OCI-LY1 (cell line): ENCODE results near the gene ZNF692.

Source experiments
- H2AFZ ChIP-seq: fragments of 200-600 bp; sonication (generic), shearing (Covaris generic); 2 replicates; pipeline ENCODE4 v1.6.0; 2014; ENCODE audit warnings: antibody characterized with exemption, mild to moderate bottlenecking, low read length
- H3F3A ChIP-seq: fragments of 200-600 bp; sonication (generic), shearing (Covaris generic); 2 replicates; pipeline ENCODE4 v1.6.0; 2014; ENCODE audit warnings: mild to moderate bottlenecking, antibody characterized with exemption, low read length, moderate library complexity; ENCODE audit not compliant: insufficient read depth
- H3K27ac ChIP-seq: fragments of 200-600 bp; sonication (generic); 2 replicates; pipeline ENCODE4 v1.5.1; 2014; ENCODE audit warnings: low read length, mixed run types, mild to moderate bottlenecking, low read depth; ENCODE audit not compliant: poor library complexity, severe bottlenecking
- H3K27me3 ChIP-seq: fragments of 200-600 bp; sonication (generic); 2 replicates; pipeline ENCODE4 v1.6.0; 2014; ENCODE audit warnings: antibody characterized with exemption, mild to moderate bottlenecking, low read length, moderate library complexity; ENCODE audit not compliant: insufficient read depth
- H3K36me3 ChIP-seq: fragments of 200-600 bp; sonication (generic); 2 replicates; pipeline ENCODE4 v1.6.1; 2014; ENCODE audit warnings: mild to moderate bottlenecking, antibody characterized with exemption, low read length, moderate library complexity, mixed read lengths; ENCODE audit not compliant: insufficient read depth
- H3K4me1 ChIP-seq: fragments of 200-600 bp; sonication (generic); 2 replicates; pipeline ENCODE4 v1.5.1; 2014; ENCODE audit warnings: mild to moderate bottlenecking, low read length, moderate library complexity; ENCODE audit not compliant: insufficient read depth, severe bottlenecking
- H3K4me2 ChIP-seq: fragments of 200-600 bp; sonication (generic), shearing (Covaris generic); 2 replicates; pipeline ENCODE4 v1.6.1; 2014; ENCODE audit warnings: low read length
- H3K4me3 ChIP-seq: fragments of 200-600 bp; sonication (generic); 2 replicates; pipeline ENCODE4 v1.5.1; 2014; ENCODE audit warnings: low read length, low read depth, mild to moderate bottlenecking, mixed read lengths; ENCODE audit not compliant: poor library complexity, severe bottlenecking
- H3K79me2 ChIP-seq: fragments of 200-600 bp; shearing (Covaris generic); 2 replicates; pipeline ENCODE4 v1.6.1; 2016; ENCODE audit warnings: mixed run types, low read length, mixed read lengths; ENCODE audit not compliant: insufficient read depth
- H3K9ac ChIP-seq: fragments of 200-600 bp; sonication (generic), shearing (Covaris generic); 2 replicates; pipeline ENCODE4 v1.6.1; 2014; ENCODE audit warnings: mild to moderate bottlenecking, low read length, mixed read lengths
- H3K9me2 ChIP-seq: fragments of 200-600 bp; sonication (generic), shearing (Covaris generic); 2 replicates; pipeline ENCODE4 v1.6.1; 2014; ENCODE audit warnings: low read depth, mild to moderate bottlenecking, low read length, mixed read lengths
- H3K9me3 ChIP-seq: fragments of 200-600 bp; shearing (Covaris generic); 2 replicates; pipeline ENCODE4 v1.6.1; 2014; ENCODE audit warnings: low read length, mixed read lengths
- H4K20me1 ChIP-seq: fragments of 200-600 bp; sonication (generic), shearing (Covaris generic); 2 replicates; pipeline ENCODE4 v1.6.0; 2016; ENCODE audit warnings: mild to moderate bottlenecking, low read length; ENCODE audit not compliant: insufficient read depth
- CTCF ChIP-seq: fragments of 200-600 bp; sonication (generic), shearing (Covaris generic); IDR thresholded peaks from 2 replicates; pipeline ENCODE4 v1.5.1; 2017; ENCODE audit warnings: mild to moderate bottlenecking, antibody characterized with exemption, low read length, moderate library complexity, mixed read lengths
- EZH2 ChIP-seq: fragments of 200-600 bp; sonication (generic), shearing (Covaris generic); IDR thresholded peaks from 2 replicates; pipeline ENCODE4 v1.8.0; 2017; ENCODE audit warnings: borderline replicate concordance, mixed run types, mild to moderate bottlenecking, antibody characterized with exemption, low read length, moderate library complexity, mixed read lengths

Gene ZNF692

GRCh38 chr1:248847956-248848561 is 10.8 kb downstream of the ZNF692 start:
- Histone ChIP-seq H4K20me1 (no peaks in the 10 kb centered on the region), H3K9me2 (no peaks in the 10 kb centered on the region), H2AFZ (no peak overlapping the region), H3K9me3 (no peaks in the 10 kb centered on the region), H3K4me2 (no peak overlapping the region), H3K9ac (no peak overlapping the region), H3K4me3 (no peak overlapping the region), H3F3A (no peaks in the 10 kb centered on the region), H3K36me3 (peaks cover 81% of the 10 kb centered on the region), H3K4me1 (peaks cover 6% of the 10 kb centered on the region), H3K27ac (no peak overlapping the region), H3K79me2 (no peaks in the 10 kb centered on the region), H3K27me3 (no peaks in the 10 kb centered on the region)
- TF ChIP-seq CTCF: no peak
- no peak for TF ChIP-seq EZH2

GRCh38 chr1:248847181-248847955 is 11.5 kb downstream of the ZNF692 start:
- Histone ChIP-seq H3K79me2 (no peaks in the 10 kb centered on the region), H3K9ac (no peak overlapping the region), H3K36me3 (peaks cover 81% of the 10 kb centered on the region), H3K27ac (no peak overlapping the region), H3F3A (no peaks in the 10 kb centered on the region), H3K4me3 (no peak overlapping the region), H3K27me3 (no peaks in the 10 kb centered on the region), H3K4me2 (no peak overlapping the region), H3K9me3 (no peaks in the 10 kb centered on the region), H3K4me1 (peaks cover 3% of the 10 kb centered on the region), H2AFZ (no peak overlapping the region), H3K9me2 (no peaks in the 10 kb centered on the region), H4K20me1 (no peaks in the 10 kb centered on the region)
- TF ChIP-seq EZH2 (no peak), CTCF (no peak)

- Histone ChIP-seq H3F3A (no peaks in the 10 kb centered on the region), H3K4me3 (no peak overlapping the region), H3K27ac (no peak overlapping the region), H3K4me2 (no peak overlapping the region), H3K9me2 (no peaks in the 10 kb centered on the region), H3K27me3 (no peaks in the 10 kb centered on the region), H3K9me3 (no peaks in the 10 kb centered on the region), H3K4me1 (peaks cover 9% of the 10 kb centered on the region), H4K20me1 (no peaks in the 10 kb centered on the region), H3K36me3 (peaks cover 55% of the 10 kb centered on the region), H2AFZ (no peak overlapping the region), H3K79me2 (no peaks in the 10 kb centered on the region), H3K9ac (no peak overlapping the region)
- TF ChIP-seq EZH2: no peak
These were observed 14.4 kb downstream of the ZNF692 start for GRCh38 chr1:248844526-248844925.

- Histone ChIP-seq H3K4me1 (peaks cover 15% of the 10 kb centered on the region), H4K20me1 (no peaks in the 10 kb centered on the region), H3K27ac (no peak overlapping the region), H3K4me2 (no peak overlapping the region), H3K9me3 (no peaks in the 10 kb centered on the region), H3K79me2 (no peaks in the 10 kb centered on the region), H3K36me3 (peaks cover 46% of the 10 kb centered on the region), H3K9ac (no peak overlapping the region), H2AFZ (no peak overlapping the region), H3F3A (no peaks in the 10 kb centered on the region), H3K4me3 (no peak overlapping the region), H3K9me2 (no peaks in the 10 kb centered on the region), H3K27me3 (no peaks in the 10 kb centered on the region)
- TF ChIP-seq CTCF (no peak), EZH2 (no peak)
These were observed 15.2 kb downstream of the ZNF692 start for GRCh38 chr1:248843687-248844086.
